Adrenal gland (tissue), 12 donors: ENCODE measurements around the gene IFIT2. TPM values are rescaled to one million over a fixed set of nuclear protein-coding genes. Genes with fewer than 3 reads are reported as not detected.

ENCODE experiments used
- DNase-seq, 7 donors: peaks; one replicate each; pipeline ENCODE4 v3.0.0-alpha.2; 2019 to 2020
- H3K27ac ChIP-seq, 5 donors: fragments of 200-600 bp; sonication (generic) in 4 of 5; 1 replicate in 3 of 5; 2 replicates in 2 of 5; pipeline versions ENCODE4 v1.5.1 to v1.8.0; 2016 to 2020; ENCODE audit warnings: mild to moderate bottlenecking in 1 of 5
- H3K27me3 ChIP-seq: fragments of 200-600 bp; 2 replicates; pipeline ENCODE4 v1.8.0; 2021
- H3K36me3 ChIP-seq, 2 donors: fragments of 200-600 bp; replicated peaks in 1 of 2; 1 replicate in 1 of 2; 2 replicates in 1 of 2; pipeline versions ENCODE4 v1.5.1 to v1.8.0; 2018 to 2022
- H3K4me1 ChIP-seq, 2 donors: fragments of 200-600 bp; replicated peaks in 1 of 2; 1 replicate in 1 of 2; 2 replicates in 1 of 2; pipeline versions ENCODE4 v1.5.1 to v1.8.0; 2018 to 2021
- H3K4me3 ChIP-seq, 4 donors: fragments of 200-600 bp; sonication (generic) in 3 of 4; one replicate each; pipeline ENCODE4 v1.5.1; 2016 to 2018
- H3K9me3 ChIP-seq, 3 donors: fragments of 200-600 bp; sonication (generic) in 1 of 3; replicated peaks in 1 of 3; 1 replicate in 2 of 3; 2 replicates in 1 of 3; pipeline versions ENCODE4 v1.5.1 to v1.8.0; 2016 to 2021
- CTCF ChIP-seq, 6 experiments: fragments of 450-650 bp in 4 of 6; fragments of 200-600 bp in 2 of 6; sonication (generic) in 1 of 6; IDR thresholded peaks; 1 replicate in 5 of 6; 2 replicates in 1 of 6; pipeline versions ENCODE4 v1.5.1 to v1.8.0; 2016 to 2021; ENCODE audit warnings: antibody characterized with exemption in 6 of 6, mild to moderate bottlenecking in 2 of 6, moderate library complexity in 1 of 6
- POLR2A ChIP-seq, 2 donors: fragments of 450-650 bp; IDR thresholded peaks; one replicate each; pipeline ENCODE4 v1.6.1; 2017; ENCODE audit warnings: antibody characterized with exemption in 2 of 2, mild to moderate bottlenecking in 2 of 2, moderate library complexity in 1 of 2
- WGBS, 4 donors: extraction: QIAGEN DNeasy Blood & Tissue Kit in 2 of 4; methylation state at CpG; one replicate each; pipeline versions ENCODE4 v1.1.5 to v1.1.7; 2013 to 2017; 5-methylcytosine and 5-hydroxymethylcytosine counted together
- intact Hi-C, 2 donors: fragments of 100-400 bp; cut with DNase I; formaldehyde crosslinking; loops; one replicate each; pipeline versions ENCODE4 v1.14.1 to v1.15.0; 2022 to 2023
- polyA plus RNA-seq, 3 donors: library from polyadenylated mRNA; stranded (reverse); fragments of 200-250 nt in 2 of 3; fragments of 350-450 nt in 1 of 3; fragmentation: Illumina TruSeq in 1 of 3; extraction: RNeasy Lipid Tissue Mini Kit (QIAGEN cat#74804) in 1 of 3; gene quantifications; one replicate each; pipeline ENCODE4 v1.2.3, GENCODE V29; 2013 to 2014
- total RNA-seq, 9 donors: library from RNA; depleted of rRNA in 4 of 9; stranded (reverse); fragments of >200 nt in 4 of 9; fragments of 120-200 nt in 1 of 9; fragmentation: NEBNext Ultra II Directional in 1 of 9; extraction: Animal tissue kit (Norgen Biotek cat#: 25700) in 1 of 9; gene quantifications; one replicate each; pipeline versions ENCODE4 v1.1.0 to v1.2.4, GENCODE V29; 2013 to 2023
- donor health status: healthy with polysubstance abuse.
- donor health status: Bipolar disorder and iron deficiency.
- donor health status: DM: yes; HTN: yes; CAD: no.
- donor health status: DM: no; HTN: no; CAD: no.
- donor health status: DM: no; HTN: no; CAD: no.
- donor health status: DM: yes; HTN: yes; CAD: no.

The IFIT2 gene
- total and polyA plus RNA-seq, 12 donors: 4.0 to 30.0 (median 11.4) TPM

- no peak for TF ChIP-seq POLR2A (IDR thresholded peaks at IDR 0.05)
- no peak for TF ChIP-seq CTCF (IDR thresholded peaks at IDR 0.05)
- H3K4me3 ChIP-seq: no peak overlapping the region
- 65 to 87% (median 73%) methylated on average over 5 of the region's 5 CpGs for WGBS, 4 donors
- intact Hi-C loops: no loop called here
- peak overlapping the region in 3 of 5 donors; percentile 25 to 76 (median 39) for H3K27ac ChIP-seq
- no peak for DNase-seq
- H3K4me1 ChIP-seq: peaks cover 4 to 35% of the 10 kb centered on the region in 2 donors
- H3K27me3 ChIP-seq: no peaks in the 10 kb centered on the region
- no peaks in the 10 kb centered on the region for H3K9me3 ChIP-seq
- no peaks in the 10 kb centered on the region for H3K36me3 ChIP-seq
Measured at GRCh38 chr10:89296220-89296648, 5.6 kb upstream of the IFIT2 start.

GRCh38 chr10:89297356-89297755, 4.5 kb upstream of the IFIT2 start:
- H3K9me3 ChIP-seq: no peaks in the 10 kb centered on the region
- H3K4me1 ChIP-seq: peaks cover 10 to 39% of the 10 kb centered on the region in 2 donors
- intact Hi-C loops: no loop called here
- DNase-seq: no peak
- no peak overlapping the region for H3K4me3 ChIP-seq
- no peaks in the 10 kb centered on the region for H3K36me3 ChIP-seq
- WGBS, 4 donors: 87 to 99% (median 91%) methylated on average over 3 to 4 of the region's 4 CpGs
- H3K27ac ChIP-seq: peak overlapping the region in 1 of 5 donors; percentile 46
- TF ChIP-seq CTCF (IDR thresholded peaks at IDR 0.05) (no peak), POLR2A (IDR thresholded peaks at IDR 0.05) (no peak)
- no peaks in the 10 kb centered on the region for H3K27me3 ChIP-seq

GRCh38 chr10:89297791-89298190, 4.1 kb upstream of the IFIT2 start:
- intact Hi-C loops: no loop called here
- WGBS, 4 donors: 89 to 100% (median 98%) methylated on average over 3 to 5 of the region's 5 CpGs

GRCh38 chr10:89299031-89299430, 2.8 kb upstream of the IFIT2 start:
- Histone ChIP-seq H3K27ac (no peak overlapping the region), H3K4me3 (no peak overlapping the region), H3K27me3 (no peaks in the 10 kb centered on the region), H3K36me3 (no peaks in the 10 kb centered on the region), H3K4me1 (peaks cover 24 to 55% of the 10 kb centered on the region in 2 donors), H3K9me3 (no peaks in the 10 kb centered on the region)
- no peak for TF ChIP-seq CTCF (IDR thresholded peaks at IDR 0.05)
- no peak for TF ChIP-seq POLR2A (IDR thresholded peaks at IDR 0.05)
- intact Hi-C loops: no loop called here
- 82 to 95% (median 85%) methylated on average over 4 of the region's 4 CpGs for WGBS, 4 donors
- no peak for DNase-seq

More at GRCh38 chr10:89297791-89298190, 4.1 kb upstream of the IFIT2 start:
- no peak for DNase-seq
- no peak overlapping the region for H3K4me3 ChIP-seq
- H3K36me3 ChIP-seq: no peaks in the 10 kb centered on the region
- no peaks in the 10 kb centered on the region for H3K9me3 ChIP-seq
- no peaks in the 10 kb centered on the region for H3K27me3 ChIP-seq
- peaks cover 15 to 43% of the 10 kb centered on the region in 2 donors for H3K4me1 ChIP-seq
- no peak for TF ChIP-seq CTCF (IDR thresholded peaks at IDR 0.05)
- no peak for TF ChIP-seq POLR2A (IDR thresholded peaks at IDR 0.05)
- no peak overlapping the region for H3K27ac ChIP-seq
